Lung (tissue), 12 donors: Measurements from ENCODE around the gene ALDH7A1. TPM values are rescaled to one million over a fixed set of nuclear protein-coding genes. Genes with fewer than 3 reads are reported as not detected.
A peak's percentile ranks its signal among the peaks of the same experiment; 100 is the strongest.

Experiments
- ATAC-seq: fragments of 200-7000 bp; cut with Tn5 transposase; one replicate; pipeline ENCODE4 v1.9.1; 2020; ENCODE audit warnings: moderate number of reproducible peaks; ENCODE audit not compliant: insufficient read depth, low FRiP score
- DNase-seq, 3 donors: peaks; one replicate each; pipeline ENCODE4 v3.0.0-alpha.2; 2013 to 2017
- H3K27ac ChIP-seq, 2 donors: one replicate each; pipeline ENCODE4 v1.5.1; 2013; ENCODE audit warnings: mild to moderate bottlenecking in 2 of 2, moderate library complexity in 2 of 2, control low read depth in 1 of 2, inconsistent platforms in 1 of 2, low read depth in 1 of 2, low read length in 1 of 2
- H3K27me3 ChIP-seq, 3 donors: one replicate each; pipeline ENCODE4 v1.5.1; 2013; ENCODE audit warnings: low read length in 2 of 3; ENCODE audit not compliant: control insufficient read depth in 3 of 3, insufficient read depth in 3 of 3
- H3K36me3 ChIP-seq, 4 donors: one replicate each; pipeline ENCODE4 v1.5.1; 2013; ENCODE audit warnings: low read length in 4 of 4, mild to moderate bottlenecking in 1 of 4, moderate library complexity in 1 of 4; ENCODE audit not compliant: control insufficient read depth in 4 of 4, insufficient read depth in 4 of 4
- H3K4me1 ChIP-seq, 5 donors: one replicate each; pipeline ENCODE4 v1.5.1; 2013; ENCODE audit warnings: low read length in 5 of 5, mild to moderate bottlenecking in 2 of 5, moderate library complexity in 1 of 5; ENCODE audit not compliant: control insufficient read depth in 5 of 5, insufficient read depth in 5 of 5
- H3K4me3 ChIP-seq: one replicate; pipeline ENCODE4 v1.5.1; 2013; ENCODE audit warnings: mild to moderate bottlenecking, control low read depth, moderate library complexity
- H3K9ac ChIP-seq, 2 donors: one replicate each; pipeline ENCODE4 v1.5.1; 2013; ENCODE audit warnings: low read length in 2 of 2, control low read depth in 1 of 2; ENCODE audit not compliant: insufficient read depth in 1 of 2
- H3K9me3 ChIP-seq, 4 donors: one replicate each; pipeline ENCODE4 v1.5.1; 2013; ENCODE audit warnings: low read length in 3 of 4, mild to moderate bottlenecking in 1 of 4, moderate library complexity in 1 of 4; ENCODE audit not compliant: control insufficient read depth in 4 of 4, insufficient read depth in 3 of 4
- CTCF ChIP-seq: IDR thresholded peaks from 2 replicates; pipeline ENCODE4 v1.5.1; 2012; ENCODE audit warnings: mild to moderate bottlenecking; ENCODE audit errors: control extremely low read depth, extremely low read depth
- WGBS, 2 donors: extraction: QIAGEN DNeasy Blood & Tissue Kit; methylation state at CpG; one replicate each; pipeline ENCODE4 v1.1.7; 2013; 5-methylcytosine and 5-hydroxymethylcytosine counted together
- polyA plus RNA-seq, 2 donors: library from polyadenylated mRNA; stranded (reverse); fragments of 200-250 nt; gene quantifications; one replicate each; pipeline ENCODE4 v1.2.1, GENCODE V29; 2013
- total RNA-seq, 2 donors: library from RNA; depleted of rRNA in 1 of 2; stranded (reverse); fragments of >200 nt in 1 of 2; gene quantifications; one replicate each; pipeline ENCODE4 v1.2.1, GENCODE V29; 2014 to 2021
- donor health status: control.
- donor health status: control.
- donor health status: Bipolar disorder and iron deficiency.
- donor health status: healthy.
- donor health status: DM: yes; HTN: yes; CAD: no.

The ALDH7A1 gene
- total and polyA plus RNA-seq, 4 donors, result 17.4 to 66.0 (median 38.1) TPM

GRCh38 chr5:126513302-126513701 is 81.7 kb downstream of the ALDH7A1 start:
- H3K36me3 ChIP-seq, result no peaks in the 10 kb centered on the region
- peaks cover 0 to 8% (median 0%) of the 10 kb centered on the region in 5 donors for H3K4me1 ChIP-seq
- H3K9me3 ChIP-seq, result no peaks in the 10 kb centered on the region
- no peak for TF ChIP-seq CTCF
- ATAC-seq (no peak), DNase-seq (no peak)
- no peak overlapping the region for H3K9ac ChIP-seq
- peak overlapping the region; percentile 17 to 62 for H3K27ac ChIP-seq
- no peak overlapping the region for H3K4me3 ChIP-seq
- no peaks in the 10 kb centered on the region for H3K27me3 ChIP-seq
- 84 to 89% methylated on average over 2 of the region's 2 CpGs for WGBS, 2 donors

GRCh38 chr5:126512451-126512850 is 82.6 kb downstream of the ALDH7A1 start:
- no peak for ATAC-seq
- no peak for TF ChIP-seq CTCF
- WGBS, 2 donors, result 91 to 93% methylated on average over 3 of the region's 3 CpGs
- no peak for DNase-seq
- H3K4me3 ChIP-seq, result no peak overlapping the region
- peaks cover 0 to 8% (median 2%) of the 10 kb centered on the region in 5 donors for H3K4me1 ChIP-seq
- no peak overlapping the region for H3K9ac ChIP-seq
- H3K9me3 ChIP-seq, result no peaks in the 10 kb centered on the region
- H3K27ac ChIP-seq, result no peak overlapping the region
- H3K36me3 ChIP-seq, result no peaks in the 10 kb centered on the region
- no peaks in the 10 kb centered on the region for H3K27me3 ChIP-seq

GRCh38 chr5:126511961-126512360 is 83.1 kb downstream of the ALDH7A1 start:
- H3K27ac ChIP-seq, result no peak overlapping the region
- peaks cover 0 to 8% (median under 1%) of the 10 kb centered on the region in 5 donors for H3K4me1 ChIP-seq
- ATAC-seq (no peak), DNase-seq (no peak)
- 98 to 100% methylated on average over 1 of the region's 1 CpG for WGBS, 2 donors
- no peaks in the 10 kb centered on the region for H3K36me3 ChIP-seq
- TF ChIP-seq CTCF, result no peak
- no peaks in the 10 kb centered on the region for H3K9me3 ChIP-seq
- no peak overlapping the region for H3K4me3 ChIP-seq
- H3K27me3 ChIP-seq, result no peaks in the 10 kb centered on the region
- H3K9ac ChIP-seq, result no peak overlapping the region

- peak overlapping the region; percentile 33 to 45 for H3K27ac ChIP-seq
- H3K9me3 ChIP-seq, result no peaks in the 10 kb centered on the region
- no peak overlapping the region for H3K4me3 ChIP-seq
- DNase-seq (no peak), ATAC-seq (no peak)
- TF ChIP-seq CTCF, result no peak
- H3K27me3 ChIP-seq, result no peaks in the 10 kb centered on the region
- peaks cover 0 to 8% (median 0%) of the 10 kb centered on the region in 5 donors for H3K4me1 ChIP-seq
- no peaks in the 10 kb centered on the region for H3K36me3 ChIP-seq
- no peak overlapping the region for H3K9ac ChIP-seq
- 81 to 87% methylated on average over 5 of the region's 5 CpGs for WGBS, 2 donors
These were observed 85.7 kb downstream of the ALDH7A1 start for GRCh38 chr5:126509339-126509738.
